ENCODE data around the gene ASXL1. TPM values are rescaled to one million over a fixed set of nuclear protein-coding genes. Genes with fewer than 3 reads are reported as not detected.
"Not testable (repeated sequence)": the region's sequence is repeated elsewhere in the genome, so short reads cannot be mapped to it uniquely, and the experiment has no call there.

Gene ASXL1
- total and polyA plus RNA-seq, 2 experiments from 2014 or later: 50.3 to 82.4 TPM

GRCh38 chr20:32463642-32464400 is 105.7 kb downstream of the ASXL1 start:
- H3K36me3 ChIP-seq: no peaks in the 10 kb centered on the region
- no peaks in the 10 kb centered on the region for H3K9me3 ChIP-seq (ENCODE audit: low read depth)
- no peak for TF ChIP-seq CTCF (IDR thresholded peaks at IDR 0.05; ENCODE audit: low read depth, low read length)
- peak overlapping the region; percentile 7 for H3K27ac ChIP-seq
- H3K4me3 ChIP-seq: no peak overlapping the region
- peaks cover 15% of the 10 kb centered on the region for H3K4me1 ChIP-seq (ENCODE audit: low read depth)
- peak in 1 of 2 donors; percentile 34 for DNase-seq (ENCODE audit: low read depth in 1 of 2, low spot score in 1 of 2)
- H3K27me3 ChIP-seq: no peaks in the 10 kb centered on the region

- no peak overlapping the region for H3K4me3 ChIP-seq
- H3K27me3 ChIP-seq: no peaks in the 10 kb centered on the region
- no peaks in the 10 kb centered on the region for H3K36me3 ChIP-seq
- H3K4me1 ChIP-seq (ENCODE audit: low read depth): peaks cover 15% of the 10 kb centered on the region
- DNase-seq (ENCODE audit: low read depth in 1 of 2, low spot score in 1 of 2): no peak
- H3K9me3 ChIP-seq (ENCODE audit: low read depth): no peaks in the 10 kb centered on the region
- peak overlapping the region; percentile 7 for H3K27ac ChIP-seq
- no peak for TF ChIP-seq CTCF (IDR thresholded peaks at IDR 0.05; ENCODE audit: low read depth, low read length)
Observed at GRCh38 chr20:32464401-32465091, 106.4 kb downstream of the ASXL1 start.

GRCh38 chr20:32465092-32465900 is 107.2 kb downstream of the ASXL1 start:
- TF ChIP-seq CTCF (IDR thresholded peaks at IDR 0.05; ENCODE audit: low read depth, low read length): no peak
- Histone ChIP-seq H3K27ac (peak overlapping the region; percentile 17), H3K4me1 (ENCODE audit: low read depth) (peaks cover 20% of the 10 kb centered on the region), H3K4me3 (no peak overlapping the region), H3K9me3 (ENCODE audit: low read depth) (no peaks in the 10 kb centered on the region), H3K27me3 (no peaks in the 10 kb centered on the region), H3K36me3 (no peaks in the 10 kb centered on the region)
- peak in 1 of 2 donors; percentile 86 for DNase-seq (ENCODE audit: low read depth in 1 of 2, low spot score in 1 of 2)

GRCh38 chr20:32465901-32466675 is 108.0 kb downstream of the ASXL1 start:
- H3K27me3 ChIP-seq; H3K36me3 ChIP-seq; DNase-seq (ENCODE audit: low read depth in 1 of 2, low spot score in 1 of 2); H3K9me3 ChIP-seq (ENCODE audit: low read depth); H3K4me3 ChIP-seq: not testable (repeated sequence)
- peaks cover 22% of the 10 kb centered on the region for H3K4me1 ChIP-seq (ENCODE audit: low read depth)
- H3K27ac ChIP-seq: peak overlapping the region; percentile 22

- Histone ChIP-seq H3K9me3 (ENCODE audit: low read depth) (no peaks in the 10 kb centered on the region), H3K36me3 (no peaks in the 10 kb centered on the region), H3K27ac (peak overlapping the region; percentile 22), H3K4me1 (ENCODE audit: low read depth) (peaks cover 22% of the 10 kb centered on the region), H3K27me3 (no peaks in the 10 kb centered on the region), H3K4me3 (no peak overlapping the region)
- no peak for DNase-seq (ENCODE audit: low read depth in 1 of 2, low spot score in 1 of 2)
- TF ChIP-seq CTCF (IDR thresholded peaks at IDR 0.05; ENCODE audit: low read depth, low read length): no peak
Observed at GRCh38 chr20:32466739-32467505, 108.8 kb downstream of the ASXL1 start.
